MM.1S (cell line): Measurements from ENCODE around the gene CD52.

ENCODE experiments used
- EZH2phosphoT487 ChIP-seq: fragments of 300-600 bp; sonication (generic); IDR thresholded peaks from 2 replicates; pipeline ENCODE4 v1.6.1; 2018; ENCODE audit warnings: antibody characterized with exemption, low read length
- TF ChIP-seq, protein P1 (sequence below): fragments of 300-600 bp; sonication (generic); IDR thresholded peaks from 2 replicates; pipeline ENCODE4 v1.5.1; 2016; ENCODE audit warnings: antibody characterized with exemption, low read length, mixed read lengths

GRCh38 chr1:26281971-26282370, 35.8 kb upstream of the CD52 start:
- TF ChIP-seq, protein P1, sequence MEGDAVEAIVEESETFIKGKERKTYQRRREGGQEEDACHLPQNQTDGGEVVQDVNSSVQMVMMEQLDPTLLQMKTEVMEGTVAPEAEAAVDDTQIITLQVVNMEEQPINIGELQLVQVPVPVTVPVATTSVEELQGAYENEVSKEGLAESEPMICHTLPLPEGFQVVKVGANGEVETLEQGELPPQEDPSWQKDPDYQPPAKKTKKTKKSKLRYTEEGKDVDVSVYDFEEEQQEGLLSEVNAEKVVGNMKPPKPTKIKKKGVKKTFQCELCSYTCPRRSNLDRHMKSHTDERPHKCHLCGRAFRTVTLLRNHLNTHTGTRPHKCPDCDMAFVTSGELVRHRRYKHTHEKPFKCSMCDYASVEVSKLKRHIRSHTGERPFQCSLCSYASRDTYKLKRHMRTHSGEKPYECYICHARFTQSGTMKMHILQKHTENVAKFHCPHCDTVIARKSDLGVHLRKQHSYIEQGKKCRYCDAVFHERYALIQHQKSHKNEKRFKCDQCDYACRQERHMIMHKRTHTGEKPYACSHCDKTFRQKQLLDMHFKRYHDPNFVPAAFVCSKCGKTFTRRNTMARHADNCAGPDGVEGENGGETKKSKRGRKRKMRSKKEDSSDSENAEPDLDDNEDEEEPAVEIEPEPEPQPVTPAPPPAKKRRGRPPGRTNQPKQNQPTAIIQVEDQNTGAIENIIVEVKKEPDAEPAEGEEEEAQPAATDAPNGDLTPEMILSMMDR = no peak
- TF ChIP-seq EZH2phosphoT487 = no peak
